Endothelial cell of umbilical vein (primary cell): Measurements from ENCODE around the gene ZNF366. TPM values are rescaled to one million over a fixed set of nuclear protein-coding genes. Genes with fewer than 3 reads are reported as not detected.

Experiments
- BruUV-seq: library from RNA; stranded (reverse); fragments of 400-500 nt; replicated peaks from 2 replicates; lab custom pipeline; 2021; lab: Mats Ljungman, UMichigan
- CTCF ChIA-PET: fragments of 300-600, 350-600 bp; sonication (Branson Sonifier 250); formaldehyde crosslinking; loops from one replicate; lab custom pipeline; 2021; ENCODE audit warnings: antibody characterized with exemption, inconsistent platforms; lab: Charles Lee
- POLR2A ChIA-PET: fragments of 300-600, 350-600 bp; sonication (Branson Sonifier 250); formaldehyde crosslinking; loops from one replicate; lab custom pipeline; 2021; ENCODE audit warnings: antibody characterized with exemption, inconsistent platforms; lab: Charles Lee
- DNase-seq: peaks from one replicate; pipeline ENCODE4 v3.0.0-alpha.2; 2011; ENCODE audit warnings: low read depth, low spot score
- FAIRE-seq: peaks from 2 replicates; lab custom pipeline; 2011; peaks lifted over from hg19 to GRCh38; lab: Jason Lieb, UNC
- H2AFZ ChIP-seq: 2 replicates; pipeline ENCODE4 v1.6.0; 2012; ENCODE audit warnings: low read depth, low read length, control low read depth, inconsistent platforms
- H3K27ac ChIP-seq: 2 replicates; pipeline ENCODE4 v1.5.1; 2011; ENCODE audit warnings: low read depth, mild to moderate bottlenecking, control low read depth, low read length, moderate library complexity; ENCODE audit not compliant: insufficient read depth
- H3K27me3 ChIP-seq, 2 experiments: 2 replicates each; pipeline versions ENCODE4 v1.6.0 to v1.6.1; 2011; ENCODE audit warnings: low read length in 2 of 2, mixed read lengths in 1 of 2; ENCODE audit not compliant: control insufficient read depth in 2 of 2, insufficient read depth in 2 of 2
- H3K36me3 ChIP-seq, 2 experiments: 2 replicates in 1 of 2; 3 replicates in 1 of 2; pipeline ENCODE4 v1.5.1; 2011; ENCODE audit warnings: low read length in 2 of 2, mild to moderate bottlenecking in 1 of 2, moderate library complexity in 1 of 2; ENCODE audit not compliant: control insufficient read depth in 2 of 2, insufficient read depth in 2 of 2; ENCODE audit errors: extremely low read depth in 1 of 2
- H3K4me1 ChIP-seq: 3 replicates; pipeline ENCODE4 v1.5.1; 2011; ENCODE audit warnings: mild to moderate bottlenecking, low read length; ENCODE audit not compliant: control insufficient read depth, insufficient read depth; ENCODE audit errors: extremely low read depth
- H3K4me2 ChIP-seq: 2 replicates; pipeline ENCODE4 v1.6.1; 2011; ENCODE audit warnings: low read length, control low read depth, mixed read lengths; ENCODE audit not compliant: insufficient read depth
- H3K4me3 ChIP-seq, 3 experiments: fragments of 200-600 bp in 1 of 3; sonication (generic), shearing (Covaris generic) in 1 of 3; replicated peaks in 1 of 3; 2 replicates each; pipeline ENCODE4 v1.5.1; 2011 to 2016; ENCODE audit warnings: control low read depth in 3 of 3, low read length in 3 of 3, mild to moderate bottlenecking in 2 of 3, inconsistent platforms in 1 of 3, low read depth in 1 of 3, moderate library complexity in 1 of 3; ENCODE audit not compliant: insufficient read depth in 1 of 3
- H3K79me2 ChIP-seq: 2 replicates; pipeline ENCODE4 v1.6.0; 2012; ENCODE audit warnings: low read length, inconsistent platforms; ENCODE audit not compliant: control insufficient read depth, insufficient read depth
- H3K9ac ChIP-seq: replicated peaks from 2 replicates; pipeline ENCODE3; 2011; ENCODE audit warnings: low read length, control low read depth; ENCODE audit not compliant: insufficient read depth; ENCODE audit errors: extremely low read depth
- H3K9me1 ChIP-seq: replicated peaks from 3 replicates; pipeline ENCODE4 v1.6.0; 2011; ENCODE audit warnings: mild to moderate bottlenecking, low read length; ENCODE audit not compliant: control insufficient read depth, insufficient read depth; ENCODE audit errors: extremely low read depth
- H3K9me3 ChIP-seq: replicated peaks from 2 replicates; pipeline ENCODE4 v1.5.1; 2012; ENCODE audit warnings: low read length, inconsistent platforms; ENCODE audit not compliant: control insufficient read depth, insufficient read depth
- H4K20me1 ChIP-seq: replicated peaks from 2 replicates; pipeline ENCODE3; 2011; ENCODE audit warnings: mild to moderate bottlenecking, low read length; ENCODE audit not compliant: control insufficient read depth, insufficient read depth; ENCODE audit errors: extremely low read depth
- CTCF ChIP-seq, 2 donors: IDR thresholded peaks; 1 replicate in 1 of 2; 2 replicates in 1 of 2; pipeline ENCODE4 v1.5.1; 2011; ENCODE audit warnings: low read length in 2 of 2, mild to moderate bottlenecking in 2 of 2, moderate library complexity in 2 of 2, control low read depth in 1 of 2, inconsistent platforms in 1 of 2, low read depth in 1 of 2; ENCODE audit not compliant: insufficient read depth in 1 of 2; ENCODE audit errors: extremely low read depth in 1 of 2
- EZH2 ChIP-seq: IDR thresholded peaks from 2 replicates; pipeline ENCODE4 v1.6.1; 2012; ENCODE audit warnings: borderline replicate concordance, low read depth, mild to moderate bottlenecking, moderate library complexity, low read length, inconsistent platforms; ENCODE audit not compliant: severe bottlenecking
- FOS ChIP-seq: IDR thresholded peaks from 2 replicates; pipeline ENCODE4 v1.6.1; 2011; ENCODE audit warnings: mild to moderate bottlenecking, low read length, moderate library complexity, borderline replicate concordance; ENCODE audit not compliant: insufficient read depth
- GATA2 ChIP-seq: IDR thresholded peaks from 2 replicates; pipeline ENCODE4 v1.7.0; 2011; ENCODE audit warnings: low read depth, mild to moderate bottlenecking, moderate library complexity, mixed read lengths, low read length; ENCODE audit not compliant: insufficient read length, insufficient read depth
- JUN ChIP-seq: IDR thresholded peaks from 2 replicates; pipeline ENCODE4 v1.6.1; 2011; ENCODE audit warnings: borderline replicate concordance, low read depth; ENCODE audit not compliant: insufficient read length, insufficient read depth
- MAX ChIP-seq: IDR thresholded peaks from 2 replicates; pipeline ENCODE4 v1.6.1; 2011; ENCODE audit not compliant: insufficient read depth, insufficient read length
- MYC ChIP-seq: IDR thresholded peaks from one replicate; pipeline ENCODE4 v1.6.1; 2011; ENCODE audit warnings: mild to moderate bottlenecking, low read depth, low read length
- POLR2A ChIP-seq: IDR thresholded peaks from 2 replicates; pipeline ENCODE4 v1.6.1; 2012; ENCODE audit warnings: low read depth, mild to moderate bottlenecking, control low read depth, low read length
- POLR2AphosphoS5 ChIP-seq: IDR thresholded peaks from 2 replicates; pipeline ENCODE4 v1.6.1; 2012; ENCODE audit warnings: low read depth, mild to moderate bottlenecking, control low read depth, low read length, moderate library complexity; ENCODE audit not compliant: insufficient read depth
- dilution Hi-C: fragments of 300-500 bp; cut with MboI; formaldehyde crosslinking; loops from one replicate; pipeline ENCODE4 v1.15.0; 2019; ENCODE audit warnings: low sequenced_read_pairs; ENCODE audit not compliant: extremely low pct_ligation_motif_present
- intact Hi-C: fragments of 100-400 bp; cut with micrococcal nuclease; formaldehyde crosslinking; loops from one replicate; pipeline ENCODE4 v1.10.0; 2022
- polyA plus RNA-seq, 4 experiments: library from polyadenylated mRNA; depleted of rRNA in 3 of 4; stranded (reverse) in 3 of 4; unstranded in 1 of 4; fragments of >200 nt; gene quantifications; 2 replicates each; pipeline versions ENCODE4 v1.2.1 to v1.2.3, GENCODE V29; 2011 to 2012; ENCODE audit warnings: missing spikeins in 1 of 4
- total RNA-seq: library from RNA; stranded (reverse); gene quantifications from 2 replicates; pipeline ENCODE4 v1.2.3, GENCODE V29; 2021

ZNF366 gene
- total and polyA plus RNA-seq, 2 donors (not counting 3 experiments of a cell fraction or from before 2014, with no cell fraction given), result 1.3 to 4.1 TPM

- TF ChIP-seq MAX, result peak; percentile 28
- no peak for TF ChIP-seq MYC
- TF ChIP-seq GATA2, result peak; percentile 59
- peak; percentile 48 for TF ChIP-seq POLR2A
- no peak for TF ChIP-seq JUN
- H3K4me1 ChIP-seq, result peaks cover 49% of the 10 kb centered on the region
- peak overlapping the region; percentile 100 for H3K27ac ChIP-seq
- no peaks in the 10 kb centered on the region for H3K79me2 ChIP-seq
- dilution Hi-C loops (no loop called here), intact Hi-C loops (loop anchor here (1.0 to 2.0 kb wide), 13 partner anchors 12 to 391 kb away; partner anchors contain the start of gene TNPO1)
- DNase-seq (peak; percentile 98), FAIRE-seq (no peak)
- no peaks in the 10 kb centered on the region for H3K9me1 ChIP-seq
- ChIA-PET POLR2A (interaction anchor here (0.8 to 1.9 kb wide), 9 partner anchors 12 to 153 kb away, joined by 3 to 6 read pairs (median 4); no protein-coding TSS in a partner anchor), CTCF (interaction anchor here (0.6 to 3.8 kb wide), 24 partner anchors 11 to 412 kb away, joined by 3 to 45 read pairs (median 6); no protein-coding TSS in a partner anchor)
- TSS peak; percentile 75 for BruUV-seq
- H3K27me3 ChIP-seq, result no peaks in the 10 kb centered on the region
- H3K4me3 ChIP-seq, result no peak overlapping the region
- H3K9me3 ChIP-seq, result no peaks in the 10 kb centered on the region
- H4K20me1 ChIP-seq, result no peaks in the 10 kb centered on the region
- peak overlapping the region; percentile 38 for H3K4me2 ChIP-seq
- H3K36me3 ChIP-seq, result no peaks in the 10 kb centered on the region
- H3K9ac ChIP-seq, result peak overlapping the region; percentile 87
- H2AFZ ChIP-seq, result peak overlapping the region; percentile 62
Measured at GRCh38 chr5:72451741-72452505, 55.3 kb downstream of the ZNF366 start.

- H3K4me2 ChIP-seq, result no peak overlapping the region
- no peak overlapping the region for H2AFZ ChIP-seq
- intact Hi-C loops, result no loop called here
- no peak overlapping the region for H3K27ac ChIP-seq
- dilution Hi-C loops, result no loop called here
- no peaks in the 10 kb centered on the region for H3K36me3 ChIP-seq
- H3K9me1 ChIP-seq, result no peaks in the 10 kb centered on the region
- no peaks in the 10 kb centered on the region for H4K20me1 ChIP-seq
- POLR2A ChIA-PET, result no interaction called here
- no peak overlapping the region for H3K4me3 ChIP-seq
- DNase-seq (no peak), FAIRE-seq (no peak)
- H3K9me3 ChIP-seq, result no peaks in the 10 kb centered on the region
- CTCF ChIA-PET, result interaction anchor here (1.2 to 1.9 kb wide), 2 partner anchors 53 to 82 kb away, joined by 3 to 6 read pairs; no protein-coding TSS in a partner anchor
- no peak overlapping the region for H3K9ac ChIP-seq
- peaks cover 29% of the 10 kb centered on the region for H3K4me1 ChIP-seq
- TF ChIP-seq MAX, result no peak
- no peak for TF ChIP-seq EZH2
- no peak for TF ChIP-seq FOS
- TF ChIP-seq CTCF (IDR thresholded peaks at IDR 0.05; ENCODE audit: extremely low read depth in 1 of 2, insufficient read depth in 1 of 2, low read depth in 1 of 2, low read length in 2 of 2), result no peak
- no peak for TF ChIP-seq GATA2
- TF ChIP-seq POLR2AphosphoS5, result no peak
- no peak for TF ChIP-seq JUN
- TF ChIP-seq POLR2A, result no peak
- no peak for TF ChIP-seq MYC
- no peaks in the 10 kb centered on the region for H3K27me3 ChIP-seq
- H3K79me2 ChIP-seq, result no peaks in the 10 kb centered on the region
- no TSS peak for BruUV-seq
Measured at GRCh38 chr5:72448368-72448767, 58.8 kb downstream of the ZNF366 start.
